SK-N-SH (cell line): ENCODE measurements around the gene IMPG1. TPM values are rescaled to one million over a fixed set of nuclear protein-coding genes. Genes with fewer than 3 reads are reported as not detected.

ENCODE experiments used
- CTCF ChIA-PET: fragments of 300-600, 350-600 bp; formaldehyde crosslinking; extraction: SDS; loops from one replicate; lab custom pipeline; 2021; lab: Yijun Ruan, JAX
- POLR2A ChIA-PET: fragments of 350-600 bp; sonication (Branson Sonifier 250); formaldehyde crosslinking; extraction: SDS; loops from one replicate; lab custom pipeline; 2020; ENCODE audit warnings: antibody characterized with exemption, inconsistent platforms; lab: Yijun Ruan, JAX
- DNase-seq: peaks from one replicate; pipeline ENCODE4 v3.0.0; 2012
- H2AFZ ChIP-seq: fragments of 200-600 bp; sonication (generic); 2 replicates; pipeline ENCODE4 v1.8.1; 2016; ENCODE audit warnings: antibody characterized with exemption, mild to moderate bottlenecking, low read depth
- H3F3A ChIP-seq: fragments of 200-600 bp; sonication (generic); replicated peaks from 2 replicates; pipeline ENCODE3; 2016; ENCODE audit warnings: antibody characterized with exemption, mild to moderate bottlenecking; ENCODE audit not compliant: insufficient read depth
- H3K27ac ChIP-seq, 2 experiments: fragments of 200-500 bp in 1 of 2; fragments of 200-600 bp in 1 of 2; sonication (Bioruptor generic) in 1 of 2; sonication (generic), shearing (Covaris generic) in 1 of 2; 2 replicates each; pipeline versions ENCODE4 v1.5.1 to v1.6.1; 2014 to 2016; ENCODE audit warnings: low read depth in 2 of 2, inconsistent platforms in 1 of 2, low read length in 1 of 2, mild to moderate bottlenecking in 1 of 2, mixed read lengths in 1 of 2
- H3K27me3 ChIP-seq: fragments of 200-600 bp; sonication (generic), shearing (Covaris generic); 2 replicates; pipeline ENCODE4 v1.6.1; 2016; ENCODE audit warnings: mixed run types; ENCODE audit not compliant: insufficient read depth
- H3K36me3 ChIP-seq, 2 experiments: fragments of 200-500 bp in 1 of 2; fragments of 200-600 bp in 1 of 2; sonication (Bioruptor generic) in 1 of 2; sonication (generic) in 1 of 2; replicated peaks in 1 of 2; 2 replicates each; pipeline versions ENCODE3 to v1.5.1; 2014 to 2016; ENCODE audit warnings: low read length in 1 of 2, mild to moderate bottlenecking in 1 of 2; ENCODE audit not compliant: insufficient read depth in 2 of 2, control insufficient read depth in 1 of 2
- H3K4me1 ChIP-seq, 2 experiments: fragments of 200-500 bp in 1 of 2; fragments of 200-600 bp in 1 of 2; sonication (Bioruptor generic) in 1 of 2; sonication (generic), shearing (Covaris generic) in 1 of 2; 2 replicates each; pipeline versions ENCODE4 v1.5.1 to v1.6.1; 2014 to 2016; ENCODE audit warnings: low read depth in 1 of 2, low read length in 1 of 2, mixed run types in 1 of 2; ENCODE audit not compliant: insufficient read depth in 2 of 2, control insufficient read depth in 1 of 2
- H3K4me2 ChIP-seq: fragments of 200-600 bp; sonication (generic), shearing (Covaris generic); 2 replicates; pipeline ENCODE4 v1.6.1; 2017; ENCODE audit warnings: mixed run types
- H3K4me3 ChIP-seq, 2 experiments: fragments of 200-500 bp in 1 of 2; fragments of 200-600 bp in 1 of 2; sonication (Bioruptor generic) in 1 of 2; sonication (generic), shearing (Covaris generic) in 1 of 2; 2 replicates each; pipeline versions ENCODE4 v1.5.1 to v1.8.1; 2014 to 2016; ENCODE audit warnings: low read depth in 2 of 2, inconsistent platforms in 1 of 2, low read length in 1 of 2, mild to moderate bottlenecking in 1 of 2, mixed read lengths in 1 of 2, moderate library complexity in 1 of 2
- H3K79me2 ChIP-seq: fragments of 200-600 bp; sonication (generic); 2 replicates; pipeline ENCODE4 v1.8.1; 2017; ENCODE audit warnings: mild to moderate bottlenecking; ENCODE audit not compliant: insufficient read depth
- H3K9ac ChIP-seq: fragments of 200-600 bp; sonication (generic); 2 replicates; pipeline ENCODE4 v1.6.1; 2017; ENCODE audit warnings: mixed run types
- H3K9me2 ChIP-seq: fragments of 200-600 bp; sonication (generic); 2 replicates; pipeline ENCODE4 v1.6.1; 2017; ENCODE audit warnings: mixed run types
- H3K9me3 ChIP-seq: fragments of 200-600 bp; sonication (generic); 2 replicates; pipeline ENCODE4 v1.6.1; 2017; ENCODE audit warnings: mixed run types, mild to moderate bottlenecking, moderate library complexity
- H4K20me1 ChIP-seq: fragments of 200-600 bp; sonication (generic); 2 replicates; pipeline ENCODE4 v1.6.1; 2017; ENCODE audit warnings: mild to moderate bottlenecking, mixed run types; ENCODE audit not compliant: insufficient read depth
- EP300 ChIP-seq, 2 experiments: IDR thresholded peaks; 2 replicates each; pipeline versions ENCODE4 v1.4.0 to v1.6.1; 2012; ENCODE audit warnings: borderline replicate concordance in 1 of 2, low read depth in 1 of 2, low read length in 1 of 2
- EZH2phosphoT487 ChIP-seq: fragments of 200-600 bp; sonication (generic); IDR thresholded peaks from 2 replicates; pipeline ENCODE4 v1.6.1; 2017; ENCODE audit warnings: low read depth, mixed run types, mild to moderate bottlenecking, antibody characterized with exemption, moderate library complexity, borderline replicate concordance
- GABPA ChIP-seq: IDR thresholded peaks from 2 replicates; pipeline ENCODE4 v1.4.0; 2012; ENCODE audit warnings: low read depth, mild to moderate bottlenecking
- MXI1 ChIP-seq: IDR thresholded peaks from 2 replicates; pipeline ENCODE4 v1.6.1; 2012; ENCODE audit warnings: mild to moderate bottlenecking, low read depth, low read length, improper control_type of control experiment
- NRF1 ChIP-seq: IDR thresholded peaks from 2 replicates; pipeline ENCODE4 v1.6.1; 2012; ENCODE audit warnings: low read depth, mild to moderate bottlenecking, low read length
- PBX3 ChIP-seq: IDR thresholded peaks from 2 replicates; pipeline ENCODE4; 2012
- RAD21 ChIP-seq: IDR thresholded peaks from 2 replicates; pipeline ENCODE4 v1.6.1; 2012; ENCODE audit warnings: mild to moderate bottlenecking, low read length
- REST ChIP-seq: IDR thresholded peaks from 2 replicates; pipeline ENCODE4 v1.6.1; 2012; ENCODE audit warnings: mild to moderate bottlenecking, low read depth, low read length, moderate library complexity
- RFX5 ChIP-seq: IDR thresholded peaks from 2 replicates; pipeline ENCODE4 v1.6.1; 2012; ENCODE audit warnings: mild to moderate bottlenecking, improper control_type of control experiment, low read length
- RXRA ChIP-seq: IDR thresholded peaks from 2 replicates; pipeline ENCODE4 v1.4.0; 2012; ENCODE audit warnings: low read depth, mild to moderate bottlenecking, borderline replicate concordance
- TCF12 ChIP-seq: IDR thresholded peaks from 2 replicates; pipeline ENCODE4 v1.4.0; 2012
- TEAD4 ChIP-seq: IDR thresholded peaks from 2 replicates; pipeline ENCODE4 v1.4.0; 2012; ENCODE audit warnings: mild to moderate bottlenecking, borderline replicate concordance; ENCODE audit not compliant: insufficient read depth
- ZBTB33 ChIP-seq: IDR thresholded peaks from 2 replicates; pipeline ENCODE4 v1.4.0; 2012; ENCODE audit warnings: low read depth, borderline replicate concordance
- WGBS: methylation state at CpG from one replicate; pipeline ENCODE4 v1.1.6; 2017; ENCODE audit warnings: low lambda C conversion rate; 5-methylcytosine and 5-hydroxymethylcytosine counted together
- polyA plus RNA-seq, 3 experiments: library from polyadenylated mRNA; depleted of rRNA; stranded (reverse); fragments of >200 nt; gene quantifications; 2 replicates each; pipeline ENCODE4 v1.2.3, GENCODE V29; 2012
- TF ChIP-seq, protein P1 (sequence below): fragments of 200-600 bp; sonication (generic); IDR thresholded peaks from 2 replicates; pipeline ENCODE4 v1.6.1; 2017; ENCODE audit warnings: antibody characterized with exemption, mild to moderate bottlenecking, moderate library complexity

The IMPG1 gene
- polyA plus RNA-seq, 1 of the 3 experiments (the other 2 are of a cell fraction), result not detected

- no peak overlapping the region for H3K4me3 ChIP-seq
- H3K9me2 ChIP-seq, result no peaks in the 10 kb centered on the region
- no peaks in the 10 kb centered on the region for H3K36me3 ChIP-seq
- WGBS, result 13% methylated on average over 3 of the region's 4 CpGs
- H3K9ac ChIP-seq, result no peak overlapping the region
- H3F3A ChIP-seq, result no peaks in the 10 kb centered on the region
- POLR2A ChIA-PET, result no interaction called here
- H3K9me3 ChIP-seq, result no peaks in the 10 kb centered on the region
- H3K27me3 ChIP-seq, result peaks cover 49% of the 10 kb centered on the region
- H3K4me2 ChIP-seq, result no peak overlapping the region
- no peaks in the 10 kb centered on the region for H4K20me1 ChIP-seq
- no peak for DNase-seq
- no peak overlapping the region for H3K27ac ChIP-seq
- H3K79me2 ChIP-seq, result no peaks in the 10 kb centered on the region
- CTCF ChIA-PET, result interaction anchor here (3.8 kb wide), 1 partner anchor 12 kb away, joined by 23 read pairs; no protein-coding TSS in a partner anchor
- H2AFZ ChIP-seq, result no peak overlapping the region
- TF ChIP-seq REST (no peak), MXI1 (no peak), RXRA (no peak), TCF12 (no peak)
- no peaks in the 10 kb centered on the region for H3K4me1 ChIP-seq
Observed at GRCh38 chr6:75946146-75946831, 126.2 kb downstream of the IMPG1 start.

DNA sequence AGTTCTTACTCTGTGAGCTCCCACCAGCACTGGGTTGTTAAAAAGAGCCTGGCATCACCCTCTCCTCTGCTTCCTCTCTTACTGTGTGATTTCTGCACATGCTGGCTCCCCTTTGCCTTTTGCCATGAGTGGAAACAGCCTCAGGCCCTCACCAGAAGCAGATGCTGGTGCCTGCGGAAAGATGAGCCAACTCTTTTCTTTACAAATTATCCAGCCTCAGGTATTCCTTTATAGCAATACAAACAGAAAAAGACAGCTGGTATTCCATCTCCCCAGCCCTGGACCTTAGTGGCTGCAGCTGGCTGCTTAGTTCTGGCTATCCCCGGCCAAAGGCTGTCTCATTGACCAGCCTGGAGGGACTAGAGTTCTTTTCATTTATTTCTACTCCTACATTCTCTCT, 129.1 kb downstream of the IMPG1 start:
- Histone ChIP-seq H3F3A (no peaks in the 10 kb centered on the region), H3K4me2 (no peak overlapping the region), H3K9ac (no peak overlapping the region), H3K36me3 (no peaks in the 10 kb centered on the region), H3K79me2 (no peaks in the 10 kb centered on the region), H3K27me3 (peaks cover 35% of the 10 kb centered on the region), H2AFZ (no peak overlapping the region), H3K9me3 (no peaks in the 10 kb centered on the region), H4K20me1 (no peaks in the 10 kb centered on the region), H3K4me3 (no peak overlapping the region), H3K9me2 (no peaks in the 10 kb centered on the region), H3K27ac (no peak overlapping the region)
- CTCF ChIA-PET, result no interaction called here
- 15% methylated on average over 2 of the region's 2 CpGs for WGBS
- no peak for DNase-seq
- POLR2A ChIA-PET, result no interaction called here
- no peak for TF ChIP-seq GABPA
- TF ChIP-seq PBX3, result no peak
- no peak for TF ChIP-seq ZBTB33
- TF ChIP-seq, protein P1, sequence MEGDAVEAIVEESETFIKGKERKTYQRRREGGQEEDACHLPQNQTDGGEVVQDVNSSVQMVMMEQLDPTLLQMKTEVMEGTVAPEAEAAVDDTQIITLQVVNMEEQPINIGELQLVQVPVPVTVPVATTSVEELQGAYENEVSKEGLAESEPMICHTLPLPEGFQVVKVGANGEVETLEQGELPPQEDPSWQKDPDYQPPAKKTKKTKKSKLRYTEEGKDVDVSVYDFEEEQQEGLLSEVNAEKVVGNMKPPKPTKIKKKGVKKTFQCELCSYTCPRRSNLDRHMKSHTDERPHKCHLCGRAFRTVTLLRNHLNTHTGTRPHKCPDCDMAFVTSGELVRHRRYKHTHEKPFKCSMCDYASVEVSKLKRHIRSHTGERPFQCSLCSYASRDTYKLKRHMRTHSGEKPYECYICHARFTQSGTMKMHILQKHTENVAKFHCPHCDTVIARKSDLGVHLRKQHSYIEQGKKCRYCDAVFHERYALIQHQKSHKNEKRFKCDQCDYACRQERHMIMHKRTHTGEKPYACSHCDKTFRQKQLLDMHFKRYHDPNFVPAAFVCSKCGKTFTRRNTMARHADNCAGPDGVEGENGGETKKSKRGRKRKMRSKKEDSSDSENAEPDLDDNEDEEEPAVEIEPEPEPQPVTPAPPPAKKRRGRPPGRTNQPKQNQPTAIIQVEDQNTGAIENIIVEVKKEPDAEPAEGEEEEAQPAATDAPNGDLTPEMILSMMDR, result no peak
- no peak for TF ChIP-seq RFX5
- no peak for TF ChIP-seq EP300 (IDR thresholded peaks at IDR 0.05; ENCODE audit: borderline replicate concordance in 1 of 2, low read depth in 1 of 2, low read length in 1 of 2)
- TF ChIP-seq EZH2phosphoT487, result no peak
- TF ChIP-seq TEAD4, result no peak
- TF ChIP-seq RAD21, result no peak
- no peak for TF ChIP-seq NRF1
- TF ChIP-seq, all 33 proteins: peak for 0
- H3K4me1 ChIP-seq, result no peaks in the 10 kb centered on the region
